ENCODE measurements around the gene ZDHHC13.

ZDHHC13 gene

DNA sequence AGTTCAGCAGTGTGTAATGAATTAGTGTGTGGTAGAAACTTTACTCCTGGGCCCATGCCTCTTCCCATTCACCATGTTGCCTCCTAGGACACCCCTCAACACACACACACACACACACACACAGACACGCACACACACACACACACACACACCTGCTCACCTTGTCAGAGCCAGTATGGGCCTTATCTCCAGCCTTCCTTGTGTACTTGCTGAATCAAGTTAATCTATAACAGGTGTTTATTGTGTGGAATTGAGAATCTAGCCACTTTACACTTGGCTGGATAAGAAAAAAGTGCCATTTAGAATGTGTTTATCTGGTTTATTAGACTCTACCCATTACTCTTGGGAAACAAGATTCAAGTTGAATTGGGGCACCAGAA is 14.5 kb upstream of the ZDHHC13 start:
- TF ChIP-seq, protein P1, sequence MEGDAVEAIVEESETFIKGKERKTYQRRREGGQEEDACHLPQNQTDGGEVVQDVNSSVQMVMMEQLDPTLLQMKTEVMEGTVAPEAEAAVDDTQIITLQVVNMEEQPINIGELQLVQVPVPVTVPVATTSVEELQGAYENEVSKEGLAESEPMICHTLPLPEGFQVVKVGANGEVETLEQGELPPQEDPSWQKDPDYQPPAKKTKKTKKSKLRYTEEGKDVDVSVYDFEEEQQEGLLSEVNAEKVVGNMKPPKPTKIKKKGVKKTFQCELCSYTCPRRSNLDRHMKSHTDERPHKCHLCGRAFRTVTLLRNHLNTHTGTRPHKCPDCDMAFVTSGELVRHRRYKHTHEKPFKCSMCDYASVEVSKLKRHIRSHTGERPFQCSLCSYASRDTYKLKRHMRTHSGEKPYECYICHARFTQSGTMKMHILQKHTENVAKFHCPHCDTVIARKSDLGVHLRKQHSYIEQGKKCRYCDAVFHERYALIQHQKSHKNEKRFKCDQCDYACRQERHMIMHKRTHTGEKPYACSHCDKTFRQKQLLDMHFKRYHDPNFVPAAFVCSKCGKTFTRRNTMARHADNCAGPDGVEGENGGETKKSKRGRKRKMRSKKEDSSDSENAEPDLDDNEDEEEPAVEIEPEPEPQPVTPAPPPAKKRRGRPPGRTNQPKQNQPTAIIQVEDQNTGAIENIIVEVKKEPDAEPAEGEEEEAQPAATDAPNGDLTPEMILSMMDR (IDR thresholded peaks at IDR 0.05; ENCODE audit: low read depth, low read length): no peak
- H3K4me1 ChIP-seq: no peaks in the 10 kb centered on the region

DNA sequence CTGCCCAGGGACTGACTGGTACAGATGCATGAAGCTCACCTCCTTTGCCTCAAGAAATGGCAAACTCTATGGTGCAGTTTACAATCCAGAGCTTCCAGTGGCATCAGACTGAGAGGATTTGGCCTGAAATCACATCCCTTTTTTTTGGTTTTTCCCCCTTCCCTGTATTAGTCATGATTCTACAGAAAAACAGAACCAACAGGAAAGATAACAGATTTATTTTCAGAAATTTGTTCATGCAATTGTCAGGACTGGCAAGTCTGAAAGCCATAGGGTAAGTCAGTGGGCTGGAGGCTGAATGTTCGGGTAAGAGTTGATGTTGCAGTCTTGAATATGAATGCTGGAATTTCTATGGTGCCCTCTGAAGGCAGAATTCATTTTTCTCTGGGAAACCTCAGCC is 12.0 kb upstream of the ZDHHC13 start:
- Histone ChIP-seq H3K27me3 (no peaks in the 10 kb centered on the region), H3K4me1 (no peaks in the 10 kb centered on the region), H3K36me3 (no peaks in the 10 kb centered on the region), H3K9me3 (no peaks in the 10 kb centered on the region), H3K4me3 (ENCODE audit: low read depth, low read length) (no peak overlapping the region)
- no peak for DNase-seq
- TF ChIP-seq, protein P1 (IDR thresholded peaks at IDR 0.05; ENCODE audit: low read depth, low read length): no peak

More for the DNA sequence above, 14.5 kb upstream of the ZDHHC13 start:
- H3K27me3 ChIP-seq: no peaks in the 10 kb centered on the region
- H3K9me3 ChIP-seq: no peaks in the 10 kb centered on the region
- H3K4me3 ChIP-seq (ENCODE audit: low read depth, low read length): no peak overlapping the region
- no peak for DNase-seq
- H3K36me3 ChIP-seq: no peaks in the 10 kb centered on the region

DNA sequence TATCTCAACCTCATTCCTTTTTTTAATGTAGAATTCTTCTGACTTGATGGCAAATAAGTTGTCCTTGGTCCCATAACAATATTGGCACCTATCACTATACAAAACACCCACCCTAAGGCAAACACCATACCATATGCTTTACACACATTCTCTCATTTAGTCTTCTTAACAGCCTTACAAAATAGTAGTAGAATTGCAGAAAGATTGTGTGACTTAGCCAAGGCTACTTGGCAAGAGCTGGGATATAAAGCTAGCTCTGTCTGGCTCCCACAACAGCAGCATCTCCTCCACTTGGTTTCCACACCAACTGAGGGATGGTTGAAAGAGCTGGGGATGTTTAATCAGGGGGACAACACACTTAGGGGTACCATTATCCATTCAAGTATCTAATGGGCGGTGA is 9.8 kb upstream of the ZDHHC13 start:
- Histone ChIP-seq H3K27me3 (no peaks in the 10 kb centered on the region), H3K36me3 (no peaks in the 10 kb centered on the region), H3K4me3 (ENCODE audit: low read depth, low read length) (no peak overlapping the region), H3K4me1 (no peaks in the 10 kb centered on the region), H3K9me3 (no peaks in the 10 kb centered on the region)
- no peak for DNase-seq
- TF ChIP-seq, protein P1 (IDR thresholded peaks at IDR 0.05; ENCODE audit: low read depth, low read length): no peak

DNA sequence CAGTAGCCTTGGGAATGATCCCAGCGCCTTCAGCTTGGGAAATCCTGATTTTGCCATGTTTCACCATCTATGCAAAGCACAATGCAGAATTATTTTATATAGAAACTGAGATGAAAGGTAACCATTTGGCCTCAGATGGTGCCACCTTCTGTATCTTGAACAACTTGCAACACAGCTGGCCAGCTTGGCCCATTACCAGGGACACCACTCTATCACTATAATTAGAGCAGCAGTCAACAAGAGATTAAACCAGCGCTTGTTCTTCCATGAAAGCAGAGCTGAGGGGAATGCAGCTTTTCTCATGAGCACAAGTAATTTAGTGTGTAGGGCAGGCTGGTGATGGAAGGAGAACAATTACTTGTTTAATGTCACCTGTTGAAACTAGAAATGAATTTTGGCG is 6.7 kb upstream of the ZDHHC13 start:
- H3K27me3 ChIP-seq: no peaks in the 10 kb centered on the region
- no peaks in the 10 kb centered on the region for H3K9me3 ChIP-seq
- no peak overlapping the region for H3K4me3 ChIP-seq (ENCODE audit: low read depth, low read length)
- TF ChIP-seq, protein P1 (IDR thresholded peaks at IDR 0.05; ENCODE audit: low read depth, low read length): no peak
- no peak for DNase-seq
- H3K36me3 ChIP-seq: no peaks in the 10 kb centered on the region
- no peaks in the 10 kb centered on the region for H3K4me1 ChIP-seq

DNA sequence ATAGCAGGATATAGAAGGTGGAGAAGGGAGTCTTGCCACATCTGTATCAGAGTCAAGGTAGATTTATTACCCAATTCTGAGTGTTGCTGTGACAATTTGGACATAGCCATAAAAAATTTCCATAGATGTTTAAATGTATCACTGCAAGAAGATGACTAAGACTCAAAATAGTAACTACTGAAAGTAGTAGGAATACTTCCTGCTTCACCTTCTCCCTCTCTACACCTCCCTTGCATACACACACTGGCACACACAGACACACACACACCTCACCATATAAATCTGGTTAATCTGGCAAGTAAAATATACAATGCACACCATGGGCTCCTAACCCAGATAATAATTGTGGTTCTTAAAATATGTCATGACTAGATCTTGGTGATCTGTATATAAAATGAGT is 5.2 kb upstream of the ZDHHC13 start:
- H3K36me3 ChIP-seq: no peaks in the 10 kb centered on the region
- no peaks in the 10 kb centered on the region for H3K9me3 ChIP-seq
- TF ChIP-seq, protein P1 (IDR thresholded peaks at IDR 0.05; ENCODE audit: low read depth, low read length): no peak
- no peaks in the 10 kb centered on the region for H3K4me1 ChIP-seq
- DNase-seq: no peak
- no peaks in the 10 kb centered on the region for H3K27me3 ChIP-seq
- no peak overlapping the region for H3K4me3 ChIP-seq (ENCODE audit: low read depth, low read length)

DNA sequence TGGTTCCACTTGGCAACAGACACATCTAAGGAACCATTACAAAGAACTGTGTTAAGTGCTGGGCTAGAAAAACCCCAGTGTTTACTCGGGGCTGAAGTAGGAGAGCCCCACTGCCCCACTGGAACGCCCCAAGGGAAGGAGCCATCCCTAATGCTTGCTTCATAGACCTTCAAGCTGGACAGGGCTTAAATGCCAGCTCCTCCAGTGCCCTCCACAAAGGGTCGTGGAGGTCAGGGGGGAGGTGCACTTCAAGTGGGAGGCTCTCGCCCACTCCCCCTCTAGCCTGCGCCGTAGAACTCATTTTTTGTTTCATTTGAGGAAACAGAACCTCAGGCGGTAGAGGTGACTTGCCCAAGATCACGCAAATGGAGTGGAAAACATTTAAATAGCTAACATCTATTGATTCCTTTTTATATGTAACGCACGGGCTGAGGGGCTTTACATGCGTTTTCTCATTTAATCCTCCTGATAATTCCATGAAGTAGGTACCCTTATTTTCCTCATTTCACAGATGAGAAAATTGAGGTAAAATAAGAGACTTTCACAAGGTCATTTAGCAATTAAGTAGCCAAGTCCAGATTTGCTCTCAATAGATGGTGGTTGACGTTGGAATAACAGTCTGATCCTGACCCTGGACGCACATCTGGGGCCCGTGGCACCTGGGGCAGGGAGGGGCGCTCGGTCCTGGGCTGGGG is 545 bp upstream of the ZDHHC13 start:
- Histone ChIP-seq H3K4me1 (no peaks in the 10 kb centered on the region), H3K36me3 (no peaks in the 10 kb centered on the region), H3K4me3 (ENCODE audit: low read depth, low read length) (peak overlapping the region; percentile 68), H3K9me3 (no peaks in the 10 kb centered on the region), H3K27me3 (no peaks in the 10 kb centered on the region)
- no peak for DNase-seq
- TF ChIP-seq, protein P1 (IDR thresholded peaks at IDR 0.05; ENCODE audit: low read depth, low read length): no peak
